Natural killer cell (primary cell): ENCODE results near the gene CMYA5. TPM values are rescaled to one million over a fixed set of nuclear protein-coding genes. Genes with fewer than 3 reads are reported as not detected.

Source experiments
- ATAC-seq, 3 donors: fragments of 150-1000 bp in 2 of 3; fragments of 200-7000 bp in 1 of 3; cut with Tn5 transposase; 1 replicate in 1 of 3; 2 replicates in 2 of 3; pipeline ENCODE4 v1.10.0; 2021; ENCODE audit warnings: mild to moderate bottlenecking in 2 of 3, moderate library complexity in 2 of 3
- DNase-seq, 2 donors: peaks; one replicate each; pipeline versions ENCODE4 v3.0.0 to v3.0.0-alpha.2; 2013 to 2021; ENCODE audit warnings: mixed read lengths in 1 of 2
- H3K27ac ChIP-seq: one replicate; pipeline ENCODE4 v1.5.1; 2013; ENCODE audit warnings: mild to moderate bottlenecking, low read length
- H3K27me3 ChIP-seq: one replicate; pipeline ENCODE4 v1.6.1; 2013; ENCODE audit warnings: low read length; ENCODE audit not compliant: control insufficient read depth, insufficient read depth
- H3K36me3 ChIP-seq: one replicate; pipeline ENCODE4 v1.6.1; 2013; ENCODE audit warnings: low read length; ENCODE audit not compliant: control insufficient read depth, insufficient read depth
- H3K4me1 ChIP-seq: one replicate; pipeline ENCODE4 v1.6.1; 2013; ENCODE audit warnings: low read length; ENCODE audit not compliant: control insufficient read depth, insufficient read depth
- H3K4me3 ChIP-seq: one replicate; pipeline ENCODE4 v1.5.1; 2013; ENCODE audit warnings: low read length
- H3K9me3 ChIP-seq: one replicate; pipeline ENCODE4 v1.6.1; 2013; ENCODE audit warnings: low read length; ENCODE audit not compliant: control insufficient read depth, insufficient read depth
- H3K27ac Mint-ChIP-seq, 2 donors: one replicate each; pipeline ENCODE4 v1.8.0; 2022; ENCODE audit warnings: mild to moderate bottlenecking in 2 of 2, mixed read lengths in 2 of 2, moderate library complexity in 1 of 2
- H3K27me3 Mint-ChIP-seq, 2 donors: one replicate each; pipeline ENCODE4 v1.8.0; 2022; ENCODE audit warnings: low read depth in 2 of 2, mixed read lengths in 2 of 2
- H3K36me3 Mint-ChIP-seq: one replicate; pipeline ENCODE4 v1.8.0; 2022; ENCODE audit warnings: mixed read lengths
- H3K4me1 Mint-ChIP-seq, 2 donors: one replicate each; pipeline ENCODE4 v1.8.0; 2022; ENCODE audit warnings: mixed read lengths in 2 of 2
- H3K4me3 Mint-ChIP-seq: one replicate; pipeline ENCODE4 v1.8.0; 2022; ENCODE audit warnings: mild to moderate bottlenecking, moderate library complexity, mixed read lengths
- H3K9me3 Mint-ChIP-seq, 2 donors: one replicate each; pipeline ENCODE4 v1.8.0; 2022; ENCODE audit warnings: mixed read lengths in 2 of 2
- CTCF ChIP-seq: fragments of 200-600 bp; IDR thresholded peaks from one replicate; pipeline ENCODE4 v1.8.0; 2022; ENCODE audit warnings: antibody characterized with exemption
- WGBS: methylation state at CpG from one replicate; pipeline ENCODE4 v1.1.7; 2013; ENCODE audit warnings: missing lambda C conversion rate; ENCODE audit not compliant: insufficient coverage; 5-methylcytosine and 5-hydroxymethylcytosine counted together
- intact Hi-C: fragments of 100-400 bp; cut with micrococcal nuclease; formaldehyde crosslinking; loops from one replicate; pipeline ENCODE4 v1.14.2; 2022
- total RNA-seq, 4 donors: library from RNA; stranded (reverse); fragments of 120-200 nt in 1 of 4; gene quantifications; one replicate each; pipeline versions ENCODE4 v1.2.3 to v1.2.4, GENCODE V29; 2013 to 2022

The CMYA5 gene
- total RNA-seq, 3 donors from 2014 or later (not counting 1 experiment from before 2014, with no cell fraction given): 0.53 to 0.93 (median 0.71) TPM

- no peak overlapping the region for H3K27ac Mint-ChIP-seq
- Histone ChIP-seq H3K4me3 (no peak overlapping the region), H3K4me1 (no peaks in the 10 kb centered on the region), H3K27me3 (no peaks in the 10 kb centered on the region), H3K36me3 (no peaks in the 10 kb centered on the region), H3K9me3 (no peaks in the 10 kb centered on the region), H3K27ac (no peak overlapping the region)
- no peak for DNase-seq
- intact Hi-C loops: no loop called here
- TF ChIP-seq CTCF: no peak
- no peak for ATAC-seq
- 97% methylated on average over 2 of the region's 2 CpGs for WGBS
- no peaks in the 10 kb centered on the region for H3K9me3 Mint-ChIP-seq
- no peak overlapping the region for H3K4me3 Mint-ChIP-seq
- no peaks in the 10 kb centered on the region for H3K36me3 Mint-ChIP-seq
- no peaks in the 10 kb centered on the region for H3K27me3 Mint-ChIP-seq
- peaks cover 9% of the 10 kb centered on the region in 2 donors for H3K4me1 Mint-ChIP-seq
These were observed 113.4 kb downstream of the CMYA5 start for GRCh38 chr5:79803007-79803406.

GRCh38 chr5:79806741-79807140 lies 117.1 kb downstream of the CMYA5 start:
- H3K4me1 ChIP-seq: no peaks in the 10 kb centered on the region
- Mint-ChIP-seq H3K9me3 (no peaks in the 10 kb centered on the region), H3K36me3 (no peaks in the 10 kb centered on the region), H3K27ac (no peak overlapping the region), H3K27me3 (no peaks in the 10 kb centered on the region), H3K4me1 (peaks cover 3 to 5% of the 10 kb centered on the region in 2 donors), H3K4me3 (no peak overlapping the region)
- H3K9me3 ChIP-seq: no peaks in the 10 kb centered on the region
- intact Hi-C loops: no loop called here
- TF ChIP-seq CTCF: no peak
- DNase-seq: no peak
- 49% methylated on average over 3 of the region's 3 CpGs for WGBS
- no peak overlapping the region for H3K27ac ChIP-seq
- no peaks in the 10 kb centered on the region for H3K36me3 ChIP-seq
- H3K4me3 ChIP-seq: no peak overlapping the region
- no peaks in the 10 kb centered on the region for H3K27me3 ChIP-seq
- no peak for ATAC-seq

GRCh38 chr5:79809743-79810142 lies 120.1 kb downstream of the CMYA5 start:
- intact Hi-C loops: no loop called here
- ATAC-seq (no peak), DNase-seq (no peak)
- Histone ChIP-seq H3K9me3 (no peaks in the 10 kb centered on the region), H3K36me3 (no peaks in the 10 kb centered on the region), H3K4me1 (no peaks in the 10 kb centered on the region), H3K27ac (no peak overlapping the region), H3K4me3 (no peak overlapping the region), H3K27me3 (no peaks in the 10 kb centered on the region)
- TF ChIP-seq CTCF: no peak
- Mint-ChIP-seq H3K36me3 (no peaks in the 10 kb centered on the region), H3K27me3 (peaks cover 0 to 3% of the 10 kb centered on the region in 2 donors), H3K4me1 (no peaks in the 10 kb centered on the region), H3K27ac (no peak overlapping the region), H3K4me3 (no peak overlapping the region), H3K9me3 (no peaks in the 10 kb centered on the region)
- WGBS: 87% methylated on average over 3 of the region's 3 CpGs

GRCh38 chr5:79811081-79811480 lies 121.4 kb downstream of the CMYA5 start:
- TF ChIP-seq CTCF: no peak
- no peaks in the 10 kb centered on the region for H3K9me3 ChIP-seq
- no peak overlapping the region for H3K4me3 ChIP-seq
- no peak for DNase-seq
- no peaks in the 10 kb centered on the region for H3K36me3 Mint-ChIP-seq
- no peak overlapping the region for H3K27ac Mint-ChIP-seq
- no peaks in the 10 kb centered on the region for H3K36me3 ChIP-seq
- no peaks in the 10 kb centered on the region for H3K4me1 Mint-ChIP-seq
- 83% methylated on average over 2 of the region's 2 CpGs for WGBS
- intact Hi-C loops: no loop called here
- no peak overlapping the region for H3K27ac ChIP-seq
- no peak overlapping the region for H3K4me3 Mint-ChIP-seq
- no peaks in the 10 kb centered on the region for H3K27me3 ChIP-seq
- H3K27me3 Mint-ChIP-seq: peaks cover 2 to 10% of the 10 kb centered on the region in 2 donors
- H3K9me3 Mint-ChIP-seq: no peaks in the 10 kb centered on the region
- ATAC-seq: no peak
- H3K4me1 ChIP-seq: no peaks in the 10 kb centered on the region
